Activated CD8-positive, alpha-beta memory T cell treated with anti-CD3 and anti-CD28 coated beads for 4 hours (primary cell): Measurements from ENCODE around the gene TMEM176A.
"Not testable (repeated sequence)": the region's sequence is repeated elsewhere in the genome, so short reads cannot be mapped to it uniquely, and the experiment has no call there.

Source experiments
- DNase-seq, 2 donors: peaks; one replicate each; pipeline ENCODE4 v3.0.0-alpha.2; 2020; ENCODE audit warnings: low read depth in 2 of 2

Gene TMEM176A

DNA sequence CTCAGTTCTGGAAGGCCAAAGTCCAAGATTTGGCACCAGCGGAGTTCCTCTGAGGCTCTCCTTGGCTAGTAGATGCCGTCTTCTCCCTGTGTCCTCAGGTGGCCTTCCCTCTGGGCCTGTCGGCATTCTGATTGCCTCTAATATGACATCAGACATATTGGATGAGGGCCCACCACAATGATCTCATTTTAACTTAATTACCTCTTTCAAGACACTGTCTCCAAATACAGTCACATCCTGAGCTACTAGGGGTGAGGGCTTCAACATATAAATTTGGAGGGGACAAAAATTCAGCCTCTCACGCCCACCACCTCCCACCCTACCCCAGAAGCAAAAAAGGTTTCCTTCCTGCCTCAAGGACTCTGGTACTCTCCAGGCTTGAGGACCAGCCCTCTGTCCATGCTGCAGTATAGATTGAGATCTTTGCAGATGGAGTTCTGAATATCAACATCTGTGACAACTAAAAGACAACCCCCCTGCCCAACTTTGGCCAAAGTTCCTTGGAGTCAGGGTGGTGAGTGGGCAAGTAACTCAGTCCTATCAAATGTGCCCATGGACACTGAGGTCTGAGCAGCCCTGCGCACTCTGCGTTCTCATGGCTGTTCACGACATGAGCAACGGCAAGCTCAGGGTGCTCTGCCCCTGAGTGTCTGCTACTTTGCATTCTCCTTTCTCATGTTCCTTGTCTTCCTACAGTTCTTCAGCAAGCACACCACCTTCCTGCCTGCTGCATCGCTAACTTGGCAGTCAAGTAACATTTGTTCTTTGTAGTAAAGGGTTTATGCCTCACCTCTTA is 11.9 kb upstream of the TMEM176A start:
- DNase-seq, result no peak

- DNase-seq, result no peak
Observed at GRCh38 chr7:150790416-150791075, 10.0 kb upstream of the TMEM176A start.

DNA sequence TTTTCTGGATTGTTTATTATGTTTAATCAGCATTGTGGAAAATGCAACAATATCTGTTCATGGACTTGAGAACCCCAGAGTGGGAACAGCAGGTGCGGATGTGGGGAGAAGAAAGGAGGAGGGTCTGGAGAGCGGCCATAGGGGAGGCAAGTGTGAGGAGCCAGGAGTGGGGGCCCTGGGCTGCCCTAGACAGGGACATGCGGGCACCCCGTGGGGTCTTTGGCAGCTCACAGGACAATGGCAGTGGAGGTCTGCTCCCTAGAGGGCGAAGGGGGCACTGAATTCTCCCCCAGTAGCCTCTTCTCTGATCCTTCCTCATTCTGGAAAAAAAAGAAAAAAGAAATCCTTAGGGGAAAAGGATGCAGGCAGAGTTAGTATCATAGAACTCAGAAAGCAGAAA is 9.3 kb upstream of the TMEM176A start:
- no peak for DNase-seq

- no peak for DNase-seq
Observed at GRCh38 chr7:150791746-150792452, 8.7 kb upstream of the TMEM176A start.

DNA sequence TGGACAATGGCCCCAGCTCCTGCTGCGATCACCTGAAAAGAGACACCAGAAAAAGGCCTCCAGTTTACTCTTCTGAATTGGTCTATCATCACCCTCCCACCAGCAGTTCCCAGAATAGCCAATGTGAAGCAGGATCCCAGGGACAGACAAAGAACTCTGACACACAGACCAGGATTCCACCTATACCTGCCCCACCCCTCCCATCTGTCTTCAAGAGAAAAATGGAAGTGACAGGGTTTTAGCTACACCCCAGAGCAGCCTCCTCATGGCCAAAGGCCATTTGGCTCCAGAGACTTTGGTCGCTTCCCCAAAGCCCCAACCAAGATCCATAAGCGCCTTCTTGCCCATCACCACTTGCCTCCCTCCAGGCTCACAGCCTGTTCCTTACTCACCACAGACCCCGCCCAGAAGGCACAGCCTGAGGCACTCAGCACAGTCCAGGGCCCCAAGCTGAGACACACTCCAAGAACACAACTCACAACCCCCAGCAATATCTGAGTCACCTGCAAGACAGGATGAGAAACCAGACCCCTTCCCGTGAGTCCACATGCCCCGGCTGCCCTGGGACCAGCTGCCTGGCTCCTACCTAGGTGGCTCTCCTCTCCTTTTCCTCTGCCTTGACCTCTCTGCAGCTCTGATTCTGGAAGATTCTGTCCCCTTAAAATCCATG is 6.9 kb upstream of the TMEM176A start:
- no peak for DNase-seq

DNA sequence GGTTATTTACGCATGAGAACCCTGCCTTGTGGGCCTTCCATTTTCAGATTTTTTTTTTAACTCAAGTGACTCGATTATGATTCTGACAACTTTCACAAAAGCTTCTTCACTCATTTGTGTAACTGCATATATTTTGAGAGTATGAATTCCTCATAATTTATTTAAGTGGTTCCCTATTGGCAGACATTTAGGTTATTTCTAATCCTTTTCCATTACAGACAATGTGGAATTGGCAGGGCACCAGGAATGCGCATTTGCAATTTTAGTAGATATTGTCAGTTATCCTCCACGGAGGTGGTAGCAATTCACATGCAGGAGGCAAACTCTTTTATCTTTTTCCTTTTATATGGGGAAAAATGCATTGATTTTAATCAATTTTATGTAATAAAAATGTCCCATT is 2.9 kb upstream of the TMEM176A start:
- no peak for DNase-seq

DNA sequence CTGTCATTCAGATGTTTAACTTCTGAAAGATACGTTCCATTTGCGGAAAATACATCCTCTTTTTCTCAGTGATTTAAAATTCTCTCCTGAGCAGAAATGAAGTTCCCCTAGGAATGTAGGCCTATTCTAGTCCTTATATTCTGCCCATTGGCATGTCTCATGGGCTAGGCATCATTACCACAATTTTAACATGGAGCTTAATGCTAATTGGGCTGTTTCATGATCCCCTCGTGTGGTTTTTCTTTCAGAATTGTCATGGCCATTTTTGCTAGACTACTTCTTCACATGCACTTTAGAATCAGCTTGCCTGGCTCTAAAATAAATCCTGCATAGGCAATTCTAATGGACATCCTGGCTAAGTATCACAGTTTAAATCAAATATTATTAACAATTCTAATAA is 1.4 kb upstream of the TMEM176A start:
- no peak for DNase-seq

GRCh38 chr7:150799741-150800580 is 608 bp upstream of the TMEM176A start, which contains the start of gene TMEM176B:
TMEM176B (minus strand) TSS chr7:150800364; CDS start chr7:150796569, 3,795 bp downstream.
- no peak for DNase-seq

GRCh38 chr7:150801242-150801945 is 825 bp downstream of the TMEM176A start:
- no peak for DNase-seq

- DNase-seq, result no peak
Observed at GRCh38 chr7:150801946-150802771, 1.6 kb downstream of the TMEM176A start.

DNA sequence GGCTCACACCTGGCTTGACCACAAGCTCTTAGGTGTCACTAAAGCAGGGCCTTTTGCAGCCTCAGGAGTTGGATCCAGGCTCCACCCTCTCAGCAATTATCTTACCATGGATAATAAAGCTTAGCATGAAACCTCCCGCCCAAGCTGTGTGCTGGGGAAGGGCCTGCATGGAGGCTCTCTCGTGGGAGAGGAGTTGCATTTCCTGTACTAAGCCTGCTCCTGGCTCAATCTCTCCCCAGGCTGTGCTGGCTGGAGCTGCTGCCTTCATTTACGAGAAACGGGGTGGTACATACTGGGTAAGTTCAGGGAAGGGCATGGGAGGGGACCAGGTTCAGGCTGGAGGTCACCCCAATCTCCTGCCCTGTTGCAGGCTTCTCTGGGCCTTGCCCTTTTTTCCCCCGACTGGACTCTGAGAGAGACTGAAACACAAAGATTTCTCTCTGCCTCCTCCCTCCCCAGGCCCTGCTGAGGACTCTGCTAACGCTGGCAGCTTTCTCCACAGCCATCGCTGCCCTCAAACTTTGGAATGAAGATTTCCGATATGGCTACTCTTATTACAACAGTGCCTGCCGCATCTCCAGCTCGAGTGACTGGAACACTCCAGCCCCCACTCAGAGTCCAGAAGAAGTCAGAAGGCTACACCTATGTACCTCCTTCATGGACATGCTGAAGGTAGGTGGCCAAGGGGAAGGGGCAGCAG is 2.7 kb downstream of the TMEM176A start:
- DNase-seq, result no peak

GRCh38 chr7:150804802-150805201 is 4.2 kb downstream of the TMEM176A start:
- no peak for DNase-seq

DNA sequence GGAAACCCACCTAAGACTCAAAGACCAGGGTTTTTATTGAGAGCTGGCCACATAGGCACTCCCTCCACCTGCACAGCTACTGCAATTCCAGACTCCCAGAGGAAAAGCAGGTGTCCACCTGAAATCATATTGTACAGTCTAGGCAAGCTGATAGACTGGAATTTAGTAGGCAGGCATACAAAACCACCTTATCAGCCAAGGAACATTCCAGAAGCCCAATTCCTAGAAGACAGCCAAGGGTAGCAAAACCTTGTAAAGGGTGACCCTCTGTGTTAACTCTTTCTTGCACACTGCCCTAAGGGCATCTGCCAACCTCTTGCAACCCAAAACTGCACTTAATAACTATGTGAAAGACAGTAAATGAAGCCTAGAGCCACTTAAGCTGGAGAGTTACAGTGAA is 5.3 kb downstream of the TMEM176A start:
- no peak for DNase-seq

GRCh38 chr7:150806454-150806853 is 5.9 kb downstream of the TMEM176A start:
- DNase-seq, result no peak

GRCh38 chr7:150806863-150807262 is 6.3 kb downstream of the TMEM176A start:
- DNase-seq, result no peak

GRCh38 chr7:150807616-150808438 is 7.3 kb downstream of the TMEM176A start:
- DNase-seq, result not testable (repeated sequence)

DNA sequence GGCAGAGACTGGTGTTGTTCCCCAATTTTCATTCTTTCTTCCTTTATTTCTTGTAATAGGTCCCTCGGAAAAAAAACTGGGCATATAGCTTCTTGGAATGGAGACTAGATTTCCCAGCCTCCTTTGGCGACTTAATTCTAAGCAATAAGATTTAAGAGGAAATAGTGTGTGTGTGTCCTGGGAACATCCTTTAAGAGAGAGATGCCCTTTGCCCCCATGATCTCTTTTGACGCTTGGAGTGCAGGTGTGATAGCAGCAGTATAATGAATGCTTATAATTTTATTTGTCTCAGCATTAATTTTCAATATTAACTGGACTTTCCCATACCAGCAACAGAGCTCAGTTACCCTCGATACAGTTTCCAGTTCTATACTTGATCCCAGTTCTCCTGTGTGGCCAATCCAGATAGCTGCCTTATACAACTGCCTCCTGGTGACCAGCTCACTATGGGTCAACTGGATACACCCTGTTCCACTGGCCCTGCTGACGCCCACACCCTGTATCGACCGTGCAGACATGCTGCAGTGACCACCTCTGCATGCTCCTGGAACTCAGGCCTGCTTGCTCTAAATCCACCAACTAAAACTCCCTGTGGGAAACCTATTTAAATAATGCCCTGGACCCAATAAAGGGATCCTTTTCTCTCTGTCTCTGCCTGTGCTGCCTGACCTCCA is 13.9 kb downstream of the TMEM176A start:
- no peak for DNase-seq

GRCh38 chr7:150818971-150819370 is 18.4 kb downstream of the TMEM176A start:
- no peak for DNase-seq
